Stimulated activated CD8-positive, alpha-beta memory T cell treated with anti-CD3 and anti-CD28 coated beads, Interleukin-7, amount 100 ng/mL, for 4 hours (primary cell): ENCODE results near the gene ZFAND5.
A peak's percentile ranks its signal among the peaks of the same experiment; 100 is the strongest.

Experiments used
- DNase-seq, 2 donors: peaks; one replicate each; pipeline ENCODE4 v3.0.0-alpha.2; 2020; ENCODE audit warnings: low read depth in 2 of 2

The ZFAND5 gene

DNA sequence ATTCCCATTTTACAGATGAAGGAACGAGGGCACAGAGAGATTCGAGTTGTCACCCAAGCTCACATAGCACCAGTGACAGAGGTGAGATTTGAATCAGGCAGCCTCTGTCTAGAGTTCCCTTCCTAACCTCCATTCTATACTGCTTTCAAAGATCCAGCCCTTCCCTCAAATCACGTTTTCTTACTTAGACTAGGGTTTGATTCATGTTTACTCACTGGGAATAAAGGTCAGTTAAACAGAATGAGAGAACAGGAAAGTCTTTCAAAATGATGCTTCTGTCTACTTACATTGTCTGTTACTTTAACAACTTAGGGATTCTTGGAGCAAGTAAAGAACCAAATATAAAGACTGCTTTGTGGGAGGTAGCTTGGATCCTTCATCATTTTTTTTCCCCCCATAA is 40.0 kb downstream of the ZFAND5 start:
- DNase-seq: no peak

- DNase-seq: no peak
Measured at GRCh38 chr9:72322678-72323077, 42.3 kb downstream of the ZFAND5 start.

GRCh38 chr9:72322259-72322658 is 42.7 kb downstream of the ZFAND5 start:
- no peak for DNase-seq

GRCh38 chr9:72315510-72316311 is 49.3 kb downstream of the ZFAND5 start:
- DNase-seq: no peak

DNA sequence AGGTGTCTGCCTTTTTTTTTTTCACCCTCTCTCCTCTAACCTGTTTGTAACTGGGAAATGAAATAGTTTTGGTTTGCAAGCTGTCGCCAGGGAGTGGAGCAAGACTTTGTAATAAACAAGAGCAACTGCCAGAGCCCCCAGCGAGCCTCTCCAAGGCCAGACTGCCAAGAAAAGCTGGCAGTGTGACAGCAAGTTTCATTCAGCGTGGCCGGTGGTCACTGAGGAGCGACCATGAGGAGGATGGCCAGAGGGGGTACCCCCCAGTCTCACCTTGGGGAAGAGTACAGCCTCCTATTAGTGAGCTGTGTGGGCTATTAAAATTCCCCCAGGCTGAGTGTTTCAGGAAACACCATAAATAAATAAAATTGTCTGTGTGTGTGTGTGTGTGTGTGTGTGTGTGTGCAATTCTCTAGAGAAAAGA is 49.9 kb downstream of the ZFAND5 start:
- no peak for DNase-seq

GRCh38 chr9:72313507-72313906 is 51.5 kb downstream of the ZFAND5 start:
- no peak for DNase-seq

GRCh38 chr9:72312386-72312987 is 52.5 kb downstream of the ZFAND5 start:
- DNase-seq: no peak

DNA sequence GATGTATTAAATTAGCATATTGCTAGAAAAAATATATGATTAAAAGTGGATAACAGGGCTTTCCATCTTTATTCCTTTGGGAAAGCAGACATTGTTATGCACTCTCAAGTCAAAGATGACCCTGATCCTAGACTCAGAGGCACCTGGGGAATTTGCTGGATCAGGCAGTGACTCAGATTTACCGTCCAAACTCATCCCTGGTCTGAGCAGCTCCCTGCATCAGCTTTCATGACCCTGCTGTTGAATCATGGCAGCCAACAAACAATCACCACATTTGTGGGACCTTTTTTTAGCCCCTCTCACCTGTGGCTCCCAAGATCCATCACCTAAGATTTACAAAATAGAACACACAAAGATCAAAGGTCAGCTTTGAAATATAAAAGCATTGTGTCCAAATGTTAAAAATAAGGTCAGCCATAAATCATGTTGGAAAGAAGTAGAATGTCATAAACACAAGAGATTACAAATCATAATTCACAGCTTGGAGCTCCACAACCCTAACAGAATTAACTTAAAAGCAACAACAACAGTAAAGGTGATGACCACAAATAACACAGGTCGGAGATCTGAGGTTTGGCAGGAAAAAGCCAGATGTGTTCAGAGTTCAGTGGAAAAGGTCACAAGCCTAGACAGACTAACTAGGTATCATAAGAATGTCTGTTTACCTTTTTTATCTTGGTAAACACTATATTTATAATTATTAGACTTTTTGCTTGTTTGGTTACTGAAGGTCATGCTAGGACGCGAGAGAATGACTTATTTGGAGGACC is 55.5 kb downstream of the ZFAND5 start:
- no peak for DNase-seq

DNA sequence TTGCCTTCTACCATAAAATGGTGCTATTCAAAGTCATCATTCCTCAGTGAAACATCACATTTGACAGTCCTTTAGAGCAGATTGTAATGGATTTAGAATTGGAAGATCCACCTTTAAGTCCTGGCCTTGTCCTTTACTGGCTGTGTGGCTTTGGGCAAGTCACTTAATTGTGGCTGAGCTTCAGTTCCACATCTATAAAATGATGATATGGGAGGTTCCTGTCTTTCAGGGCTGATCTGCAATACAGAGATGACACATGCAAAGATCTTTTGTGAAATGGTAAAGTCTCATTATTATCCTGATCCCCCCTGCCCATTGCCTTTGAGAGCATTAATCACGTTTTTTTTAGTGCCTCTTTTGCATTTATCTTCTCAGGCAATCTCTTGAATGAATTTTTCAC is 58.2 kb downstream of the ZFAND5 start:
- no peak for DNase-seq

DNA sequence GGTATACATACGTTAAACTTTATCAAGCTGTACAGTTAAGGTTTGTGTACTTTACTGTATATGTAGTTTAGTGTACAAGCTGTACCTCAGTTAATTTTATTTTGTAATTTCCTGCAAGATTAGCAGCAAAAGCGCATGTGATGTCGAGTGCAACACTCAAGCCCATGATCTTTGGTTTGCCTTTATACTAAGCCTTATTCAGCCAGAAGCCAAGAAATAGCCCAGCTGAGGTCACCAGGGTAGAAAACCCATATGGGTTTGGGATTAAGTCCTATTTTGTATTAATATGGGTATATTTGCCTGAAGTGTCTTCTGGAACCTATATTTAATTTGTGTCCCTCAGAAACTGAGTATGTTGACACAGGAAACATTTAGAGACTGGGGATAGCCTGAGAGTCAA is 59.3 kb downstream of the ZFAND5 start:
- DNase-seq: no peak

DNA sequence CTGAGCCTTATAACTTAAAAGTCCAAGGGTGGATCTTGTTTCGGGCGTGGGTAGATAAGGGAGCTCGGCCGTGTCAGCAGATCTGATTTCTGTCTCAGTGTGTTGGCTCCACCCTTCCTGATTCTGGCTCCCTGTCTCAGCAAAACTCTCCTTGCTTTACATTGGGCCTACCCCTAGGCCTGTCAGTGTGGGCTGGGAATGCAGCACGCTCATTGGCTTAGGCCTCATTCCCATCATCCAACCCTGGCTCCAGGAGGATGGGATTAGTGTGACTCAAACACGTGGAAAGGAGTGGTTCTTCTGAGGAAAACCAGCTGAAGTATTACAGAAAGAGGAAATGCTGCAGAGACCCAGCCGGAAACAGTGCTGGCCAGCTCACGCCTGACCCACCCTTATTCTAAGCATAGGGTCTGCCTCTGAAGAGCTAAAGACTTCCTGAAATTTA is 59.9 kb downstream of the ZFAND5 start:
- peak in 1 of 2 donors; percentile 8 for DNase-seq

GRCh38 chr9:72304538-72304937 is 60.5 kb downstream of the ZFAND5 start:
- DNase-seq: no peak
